DLD1 (cell line): ENCODE results near the gene HSPA1L.
"Not testable (repeated sequence)": the region's sequence is repeated elsewhere in the genome, so short reads cannot be mapped to it uniquely, and the experiment has no call there.

ENCODE experiments used
- in situ Hi-C: cut with HindIII; loops from 2 replicates; pipeline ENCODE4 v1.10.0; 2017; ENCODE audit warnings: low sequenced_read_pairs

HSPA1L gene

DNA sequence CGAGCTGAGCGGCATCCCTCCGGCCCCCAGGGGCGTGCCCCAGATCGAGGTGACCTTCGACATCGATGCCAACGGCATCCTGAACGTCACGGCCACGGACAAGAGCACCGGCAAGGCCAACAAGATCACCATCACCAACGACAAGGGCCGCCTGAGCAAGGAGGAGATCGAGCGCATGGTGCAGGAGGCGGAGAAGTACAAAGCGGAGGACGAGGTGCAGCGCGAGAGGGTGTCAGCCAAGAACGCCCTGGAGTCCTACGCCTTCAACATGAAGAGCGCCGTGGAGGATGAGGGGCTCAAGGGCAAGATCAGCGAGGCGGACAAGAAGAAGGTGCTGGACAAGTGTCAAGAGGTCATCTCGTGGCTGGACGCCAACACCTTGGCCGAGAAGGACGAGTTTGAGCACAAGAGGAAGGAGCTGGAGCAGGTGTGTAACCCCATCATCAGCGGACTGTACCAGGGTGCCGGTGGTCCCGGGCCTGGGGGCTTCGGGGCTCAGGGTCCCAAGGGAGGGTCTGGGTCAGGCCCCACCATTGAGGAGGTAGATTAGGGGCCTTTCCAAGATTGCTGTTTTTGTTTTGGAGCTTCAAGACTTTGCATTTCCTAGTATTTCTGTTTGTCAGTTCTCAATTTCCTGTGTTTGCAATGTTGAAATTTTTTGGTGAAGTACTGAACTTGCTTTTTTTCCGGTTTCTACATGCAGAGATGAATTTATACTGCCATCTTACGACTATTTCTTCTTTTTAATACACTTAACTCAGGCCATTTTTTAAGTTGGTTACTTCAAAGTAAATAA is 2.2 kb upstream of the HSPA1L start:
- in situ Hi-C loops = not testable (repeated sequence)

DNA sequence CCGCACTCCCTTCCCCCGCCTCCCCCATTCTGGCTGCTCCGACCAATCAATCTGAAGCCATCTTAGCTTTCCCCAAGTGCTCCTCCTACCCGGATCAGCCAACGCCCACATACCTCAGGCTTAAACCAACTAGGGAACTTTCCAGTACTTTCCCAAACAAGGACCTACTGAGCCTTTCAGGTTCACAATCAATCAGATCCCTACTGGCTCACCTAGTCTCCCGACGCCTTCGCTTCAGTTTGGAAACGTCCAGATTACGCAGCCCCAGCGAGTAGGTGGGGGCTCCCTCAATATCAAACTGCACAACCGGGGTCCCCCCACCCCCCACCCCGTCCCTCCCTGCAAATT is 432 bp downstream of the HSPA1L start:
- in situ Hi-C loops = no loop called here

DNA sequence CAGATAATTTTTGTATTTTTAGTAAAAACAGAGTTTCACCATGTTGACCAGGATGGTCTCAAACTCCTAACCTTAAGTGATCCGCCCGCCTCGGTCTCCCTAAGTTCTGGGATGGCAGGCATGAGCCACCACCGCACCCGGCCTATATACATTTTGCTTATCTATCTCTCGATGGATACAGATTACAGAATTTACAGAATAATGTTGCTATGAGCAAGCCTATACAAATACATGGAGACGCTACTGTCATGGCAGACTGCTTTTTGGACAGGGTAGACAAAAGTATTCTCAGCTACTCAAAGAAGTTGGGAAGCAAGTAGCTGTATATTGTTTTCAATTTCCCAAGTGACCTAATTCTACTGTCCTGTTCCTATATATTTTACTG is 1.6 kb downstream of the HSPA1L start:
- in situ Hi-C loops = no loop called here

DNA sequence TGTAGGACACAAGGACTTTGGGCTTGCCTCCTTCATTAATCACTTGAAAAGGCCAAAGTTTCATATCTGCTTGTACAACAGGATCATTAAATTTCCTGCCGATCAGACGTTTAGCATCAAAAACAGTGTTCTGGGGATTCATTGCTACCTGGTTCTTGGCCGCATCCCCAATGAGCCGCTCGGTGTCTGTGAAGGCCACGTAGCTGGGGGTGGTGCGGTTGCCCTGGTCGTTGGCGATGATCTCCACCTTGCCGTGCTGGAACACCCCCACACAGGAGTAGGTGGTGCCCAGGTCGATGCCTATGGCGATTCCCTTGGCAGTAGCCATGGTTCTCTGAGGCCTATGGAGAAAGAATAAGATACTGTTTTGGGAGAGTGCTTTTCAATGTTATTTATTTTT is 3.4 kb downstream of the HSPA1L start:
- in situ Hi-C loops = no loop called here

DNA sequence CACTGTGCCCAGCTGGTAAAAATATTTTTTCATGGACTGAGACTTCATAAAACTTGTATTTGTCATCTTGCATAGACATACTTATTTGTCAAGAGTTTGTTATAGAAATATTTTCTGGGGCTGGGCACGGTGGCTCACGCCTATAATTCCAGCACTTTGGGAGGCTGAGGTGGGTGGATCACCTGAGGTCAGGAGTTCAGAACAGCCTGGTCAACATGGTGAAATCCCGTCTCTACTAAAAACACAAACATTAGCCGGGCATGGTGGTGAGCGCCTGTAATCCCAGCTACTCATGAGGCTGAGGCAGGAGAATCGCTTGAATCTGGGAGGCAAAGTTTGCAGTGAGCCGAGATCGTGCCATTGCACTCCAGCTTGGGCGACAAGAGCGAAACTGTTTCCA is 6.5 kb downstream of the HSPA1L start:
- in situ Hi-C loops = not testable (repeated sequence)

DNA sequence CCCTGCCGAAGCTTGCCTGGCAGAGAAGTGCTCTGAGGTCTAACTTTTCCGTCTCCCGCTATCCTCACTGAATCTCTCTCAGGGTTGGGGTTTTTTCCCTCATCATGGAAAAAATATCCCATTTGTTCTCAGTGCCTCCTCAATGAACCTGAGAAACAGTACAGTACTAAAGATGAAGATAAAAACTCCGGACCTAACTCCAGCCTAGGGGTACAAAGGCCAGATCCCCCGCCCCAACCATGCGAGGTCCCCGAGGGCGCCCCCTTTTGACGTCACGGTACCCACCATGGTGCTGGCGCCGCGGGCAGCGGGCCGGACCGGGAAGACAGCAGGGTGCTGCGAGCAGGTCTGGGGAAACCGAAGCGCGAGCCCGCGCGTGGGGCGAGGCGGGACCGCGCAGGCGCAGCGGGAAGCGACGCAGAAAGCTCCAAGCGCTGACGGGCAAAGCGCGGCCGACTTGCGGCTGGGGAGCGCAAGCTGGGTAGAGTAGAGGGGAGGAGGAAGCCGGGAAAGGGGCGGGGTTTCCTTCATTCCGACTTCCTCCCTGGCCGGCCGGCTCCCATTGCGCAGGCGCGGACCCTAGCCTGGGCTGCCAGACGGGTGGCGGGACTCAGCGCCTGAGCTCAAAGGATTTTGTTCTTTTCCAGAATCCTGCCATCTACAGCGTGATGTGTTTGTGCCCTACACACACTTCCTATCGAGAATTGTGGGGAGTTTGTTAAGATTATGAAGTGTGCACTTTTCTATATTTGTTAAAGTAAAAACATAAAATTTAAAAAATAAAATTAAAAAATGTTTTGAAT is 8.4 kb downstream of the HSPA1L start, which contains the start of gene LSM2:
Gene LSM2 (minus strand): TSS at position 497 of the 803 bp plus-strand sequence. CDS start 209 bp downstream, at position 288.
- in situ Hi-C loops = no loop called here

DNA sequence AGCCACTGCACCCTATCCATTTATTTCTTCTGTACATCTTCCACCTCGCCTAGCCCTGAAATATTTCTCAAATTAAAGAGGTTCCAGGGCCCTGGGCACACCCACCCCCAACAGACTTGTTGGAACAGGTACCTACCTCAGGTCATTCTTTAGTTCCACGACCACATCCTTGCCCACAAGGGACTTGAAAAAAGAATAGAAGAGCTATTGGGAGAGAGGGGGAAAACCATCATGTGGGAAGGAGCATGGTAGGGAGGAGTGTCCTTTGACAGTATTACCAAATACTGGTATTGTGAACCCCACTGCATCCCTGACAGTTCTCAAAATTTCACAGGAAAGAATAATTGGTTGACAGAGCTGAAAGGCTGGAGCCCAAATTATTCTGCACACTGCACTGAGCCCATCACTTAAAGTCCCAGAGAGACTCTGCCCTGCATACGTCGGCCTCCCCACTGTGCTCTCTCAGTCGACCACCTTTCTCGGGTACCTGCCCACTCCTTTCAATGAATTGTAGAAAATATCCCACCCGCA is 9.1 kb downstream of the HSPA1L start:
- in situ Hi-C loops = no loop called here

DNA sequence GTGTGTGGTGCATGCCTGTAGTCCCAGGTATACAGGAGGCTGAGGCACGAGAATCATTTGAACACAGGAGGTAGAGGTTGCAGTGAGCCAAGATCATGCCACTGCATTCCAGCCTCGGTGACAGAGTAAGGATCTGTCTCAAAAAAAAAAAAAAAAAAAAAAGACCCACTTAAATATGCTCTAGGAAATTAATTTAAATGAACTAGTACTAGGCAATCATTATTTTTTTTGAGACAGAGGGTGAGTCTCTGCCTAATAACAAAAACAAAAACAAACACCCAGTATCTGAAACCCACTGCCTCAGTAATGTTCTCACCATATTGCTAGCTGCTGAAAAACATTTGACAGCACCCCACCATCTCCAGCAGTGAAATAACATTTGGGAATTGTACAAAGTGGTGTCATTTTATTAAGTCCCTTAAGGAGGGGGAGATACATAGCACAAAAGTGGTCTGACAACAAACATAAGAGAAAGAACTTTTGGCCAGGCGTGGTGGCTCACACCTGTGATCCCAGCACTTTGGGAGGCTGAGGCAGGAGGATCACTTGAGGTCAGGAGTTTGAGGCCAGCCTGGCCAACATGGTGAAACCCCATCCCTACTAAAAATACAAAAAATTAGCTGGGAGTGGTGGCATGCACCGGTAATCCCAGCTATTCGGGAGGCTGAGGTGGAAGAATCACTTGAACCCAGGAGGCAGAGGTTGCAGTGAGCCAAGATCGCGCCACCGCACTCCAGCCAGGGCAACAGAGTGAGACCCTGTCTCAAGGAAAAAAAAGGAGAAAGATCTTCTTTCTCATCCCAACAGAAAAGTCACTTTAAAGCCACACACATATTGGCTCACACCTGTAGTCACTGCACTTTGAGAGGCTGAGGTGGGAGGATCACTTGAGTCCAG is 13.8 kb downstream of the HSPA1L start:
- in situ Hi-C loops = not testable (repeated sequence)

DNA sequence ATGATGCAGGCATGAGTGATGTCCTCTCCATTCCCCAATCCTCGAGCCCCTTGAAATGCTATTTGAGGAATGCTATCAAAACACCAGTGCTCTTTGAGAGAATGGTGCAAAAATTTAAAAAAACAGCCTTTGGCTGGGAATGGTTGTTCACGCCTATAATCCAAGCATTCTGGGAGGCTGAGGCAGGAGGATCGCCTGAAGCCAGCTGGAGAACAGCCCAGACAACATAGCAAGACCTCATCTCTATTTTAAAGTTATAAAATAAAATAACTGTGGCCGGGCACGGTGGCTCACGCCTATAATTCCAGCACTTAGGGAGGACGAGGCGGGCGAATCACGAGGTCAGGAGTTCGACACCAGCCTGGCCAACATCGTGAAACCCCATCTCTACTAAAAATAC is 15.3 kb downstream of the HSPA1L start:
- in situ Hi-C loops = no loop called here

DNA sequence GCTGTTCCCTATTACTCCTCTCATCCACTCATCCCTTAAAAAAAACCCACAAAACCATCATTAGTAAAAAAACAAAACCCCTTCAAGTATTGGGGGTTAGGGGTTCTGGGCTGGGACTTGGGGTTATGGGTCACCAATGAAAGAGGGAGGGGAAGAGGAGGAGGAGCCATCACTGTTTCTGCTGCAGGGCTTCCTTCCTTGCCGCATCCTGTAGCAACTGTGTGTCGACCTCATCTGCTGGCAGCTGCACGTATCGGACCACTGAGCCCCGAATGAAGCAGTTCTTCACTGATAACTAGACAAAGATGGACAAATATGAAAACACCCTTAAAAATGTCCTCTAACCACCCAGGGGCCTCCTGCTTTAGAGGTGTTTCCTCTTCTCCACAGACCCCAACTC is 17.5 kb downstream of the HSPA1L start:
- in situ Hi-C loops = no loop called here

DNA sequence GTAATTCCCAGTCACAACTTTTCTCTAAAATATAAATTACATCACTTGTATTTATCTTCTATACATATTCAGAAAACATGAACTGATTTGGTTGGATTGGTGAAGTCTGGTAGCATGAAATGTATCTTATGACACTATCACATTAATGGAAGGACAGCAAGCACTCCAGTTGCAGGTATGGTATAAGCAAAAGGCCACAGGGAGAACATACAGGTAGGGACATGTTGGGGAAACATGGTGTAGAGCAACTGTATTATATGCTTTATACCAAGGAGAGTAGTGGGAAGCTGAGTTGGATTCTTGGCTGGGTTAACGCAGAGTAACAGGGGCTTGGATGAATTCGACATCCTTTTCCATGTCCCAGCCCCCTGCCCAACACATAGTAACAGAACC is 18.1 kb downstream of the HSPA1L start:
- in situ Hi-C loops = no loop called here

DNA sequence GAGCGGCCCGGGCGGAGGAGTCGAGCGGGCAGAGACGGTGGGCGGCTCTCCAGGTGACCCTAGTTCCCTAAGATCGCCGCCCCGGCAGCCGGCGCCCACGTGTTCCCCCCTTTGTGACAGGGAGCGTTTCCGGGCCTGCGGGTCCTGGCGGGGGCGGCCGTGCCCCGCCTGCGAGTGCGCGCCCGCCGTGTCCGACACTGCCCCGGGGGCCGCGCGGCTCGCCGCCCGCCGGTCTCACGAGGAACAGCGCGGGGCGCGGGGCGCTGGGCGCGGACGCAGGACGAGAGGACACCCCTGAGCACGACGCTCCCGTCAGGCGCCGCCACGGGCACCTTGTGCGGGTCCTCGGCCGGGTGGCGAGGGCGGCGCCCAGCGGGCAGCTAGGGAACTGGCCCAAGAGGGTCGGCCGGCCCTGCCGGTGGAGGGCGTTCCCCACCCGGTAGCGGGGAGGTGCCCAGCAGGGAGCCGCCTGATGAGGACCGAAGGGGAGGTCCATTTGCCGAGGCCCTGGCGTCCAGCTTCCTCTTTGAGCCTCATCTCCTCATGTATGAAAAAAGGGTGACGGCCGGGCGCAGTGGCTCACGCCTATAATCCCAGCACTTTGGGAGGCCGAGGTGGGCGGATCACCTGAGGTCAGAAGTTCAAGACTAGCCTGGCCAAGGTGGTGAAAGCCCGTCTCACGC is 19.3 kb downstream of the HSPA1L start, which contains the start of gene VARS1:
Gene VARS1 (minus strand): TSS at position 137 of the 683 bp plus-strand sequence. CDS start 535 bp downstream, outside the sequence.
- in situ Hi-C loops = no loop called here

DNA sequence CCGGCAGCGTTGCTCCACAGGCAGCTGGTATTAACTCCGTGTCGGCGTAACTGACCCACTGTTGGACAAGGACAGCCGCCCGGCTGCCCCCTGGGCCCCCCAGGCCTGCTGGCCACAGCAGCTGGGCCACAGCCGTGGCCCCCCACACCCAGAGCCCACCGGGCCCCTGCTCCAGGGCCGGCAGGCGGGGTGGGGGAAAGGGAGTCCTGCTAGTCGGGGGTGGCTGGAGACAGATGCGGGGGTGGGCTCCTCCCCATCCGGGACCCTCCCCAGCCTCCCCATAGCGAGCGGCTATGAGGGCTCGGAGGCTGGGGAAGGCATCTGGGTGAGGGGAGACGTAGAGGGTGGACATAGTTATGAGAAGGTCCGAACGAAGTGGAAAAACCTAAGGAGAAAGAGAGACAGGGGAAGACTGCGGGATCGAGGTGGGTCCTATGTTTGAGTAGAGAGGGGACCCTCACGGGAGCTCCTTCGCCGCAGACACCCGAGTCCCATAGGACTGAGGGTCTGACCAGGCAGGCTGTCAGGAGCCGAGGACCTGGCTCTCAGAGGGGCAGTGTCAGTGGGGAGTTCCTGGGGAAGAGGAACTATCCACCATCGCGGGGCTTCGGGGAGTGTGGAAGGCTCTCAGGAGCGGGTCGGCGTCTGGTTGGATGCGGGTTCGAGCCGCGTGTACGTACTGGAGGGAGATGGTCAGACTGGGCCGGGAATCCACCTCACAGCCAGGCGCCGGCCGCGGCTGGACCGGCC is 20.0 kb downstream of the HSPA1L start:
- in situ Hi-C loops = no loop called here

DNA sequence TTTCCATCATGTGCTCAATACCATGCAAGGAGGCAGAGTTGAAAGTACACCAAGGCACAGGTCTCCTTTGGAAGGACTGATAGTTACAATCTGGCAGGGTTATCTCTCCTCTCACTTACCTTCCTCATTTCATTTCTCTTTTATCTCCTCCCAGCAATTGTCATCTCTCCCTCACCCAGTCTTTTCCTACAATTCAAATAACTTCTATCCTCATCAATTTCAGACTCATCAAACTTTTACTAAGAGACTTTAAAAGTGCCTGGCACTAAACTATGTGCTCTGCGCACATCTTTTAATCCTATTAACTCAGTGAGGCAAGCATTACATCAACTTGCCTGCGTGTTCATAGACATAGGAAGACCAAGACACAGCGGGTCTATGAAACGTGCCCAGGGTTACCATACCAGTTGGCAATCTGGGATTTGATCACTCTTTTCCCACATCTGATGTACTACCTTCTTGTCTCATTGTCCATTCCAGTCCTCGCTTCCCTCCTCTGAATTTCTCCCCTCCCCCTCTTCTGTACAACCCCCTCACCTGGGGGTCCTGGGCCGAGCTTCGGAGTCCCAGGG is 20.7 kb downstream of the HSPA1L start:
- in situ Hi-C loops = no loop called here

DNA sequence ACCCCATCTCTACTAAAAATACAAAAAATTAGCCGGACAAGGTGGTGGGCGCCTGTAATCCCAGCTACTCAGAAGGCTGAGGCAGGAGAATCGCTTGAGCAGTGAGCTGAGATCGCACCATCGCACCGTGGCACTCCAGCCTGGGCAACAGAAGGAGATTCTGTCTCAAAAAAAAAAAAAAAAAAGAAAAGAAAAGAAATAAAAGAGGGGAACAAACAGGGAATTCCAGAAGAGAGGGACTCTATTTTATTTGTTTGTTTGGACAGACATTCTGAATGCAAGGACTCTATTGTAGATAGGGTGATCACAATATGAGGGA is 21.2 kb downstream of the HSPA1L start:
- in situ Hi-C loops = not testable (repeated sequence)

DNA sequence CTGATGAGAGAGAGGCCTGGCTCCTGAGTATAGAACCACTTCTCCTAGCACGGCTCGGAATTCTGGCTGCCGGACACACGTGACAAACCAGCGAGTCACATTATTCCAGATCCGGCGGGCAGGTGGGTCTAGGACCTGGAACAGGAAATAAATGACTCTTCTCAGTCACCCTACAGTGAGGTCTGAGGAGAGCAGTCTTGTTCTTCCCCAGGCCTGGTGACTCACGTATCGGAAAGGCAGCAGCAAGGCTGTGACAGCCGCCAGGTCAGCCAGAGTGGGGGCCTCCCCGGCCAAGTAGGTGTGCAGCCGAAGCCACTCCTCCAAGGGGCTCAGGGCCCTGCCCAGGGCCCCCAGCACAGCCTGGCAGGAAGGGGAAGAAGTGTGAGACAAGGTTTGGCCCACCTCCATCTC is 22.3 kb downstream of the HSPA1L start:
- in situ Hi-C loops = no loop called here

DNA sequence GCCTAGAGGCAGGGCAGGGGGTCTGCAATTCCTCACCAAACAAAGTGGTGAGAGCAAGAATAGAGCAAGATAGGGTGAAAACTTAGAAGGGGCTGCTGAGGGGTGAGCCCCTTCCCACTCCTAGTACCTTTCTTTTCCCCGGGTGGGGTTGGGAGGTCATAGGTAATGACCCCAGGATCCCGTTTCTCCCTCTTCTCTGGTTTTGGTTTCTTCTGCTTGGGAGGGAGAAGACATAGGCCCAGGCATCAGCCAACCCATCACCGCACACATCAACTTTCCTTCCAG is 23.1 kb downstream of the HSPA1L start:
- in situ Hi-C loops = no loop called here

DNA sequence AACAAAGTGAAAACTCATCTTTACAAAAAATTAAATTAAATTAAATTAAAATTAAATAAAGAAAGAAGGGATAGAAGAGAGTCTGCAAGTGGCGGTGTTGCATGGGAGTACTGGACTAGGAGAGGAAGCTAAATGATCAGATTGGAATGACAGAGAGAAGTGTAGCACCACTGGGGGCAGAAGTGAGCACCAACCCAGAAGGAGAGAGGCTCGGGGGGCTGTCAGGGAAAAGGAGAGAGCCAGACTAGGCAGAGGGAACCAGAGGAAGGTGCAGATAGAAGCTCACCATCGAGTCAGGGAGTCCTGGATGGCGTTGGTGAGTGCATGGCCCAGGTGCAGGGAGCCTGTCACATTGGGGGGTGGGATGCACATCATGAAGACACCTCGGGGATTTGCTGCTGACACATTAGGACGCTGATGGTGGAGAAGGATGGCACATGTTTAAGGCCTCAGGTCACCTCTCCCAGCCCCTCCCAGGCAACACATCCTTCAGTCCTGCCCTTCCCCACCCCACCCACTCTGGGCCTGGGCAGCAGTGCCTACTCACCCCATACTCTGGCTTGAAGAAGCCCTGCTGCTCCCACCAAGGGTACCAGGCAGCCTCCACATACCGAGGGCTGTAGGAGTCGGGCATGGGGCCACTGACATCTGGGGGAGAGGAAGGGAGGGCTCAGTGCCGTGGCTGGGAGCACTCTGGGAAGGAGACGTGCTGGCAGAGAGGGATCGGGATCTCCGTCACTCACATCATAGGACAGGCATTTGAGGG is 23.6 kb downstream of the HSPA1L start:
- in situ Hi-C loops = no loop called here

DNA sequence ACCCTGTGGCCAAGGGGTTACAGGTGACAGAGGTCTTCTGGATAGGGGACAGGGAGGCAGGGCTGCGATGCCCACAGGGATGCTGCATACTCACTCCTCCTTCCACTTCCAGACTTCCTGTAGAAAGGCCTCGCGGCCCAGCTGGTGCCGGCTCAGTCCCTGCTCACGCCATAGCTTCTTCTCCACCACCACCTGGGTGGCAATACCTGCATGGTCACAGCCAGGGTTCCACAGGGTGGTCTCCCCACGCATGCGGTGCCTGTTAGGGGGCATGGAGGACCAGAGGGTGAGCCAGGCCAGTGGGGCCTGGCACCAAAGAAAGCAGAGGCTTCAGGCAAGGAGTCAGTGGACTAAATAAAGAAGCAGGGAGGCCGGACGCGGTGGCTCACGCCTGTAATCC is 29.6 kb downstream of the HSPA1L start:
- in situ Hi-C loops = no loop called here
